Esophagus squamous epithelium (tissue), 5 donors: Measurements from ENCODE around the gene C2CD4D. TPM values are rescaled to one million over a fixed set of nuclear protein-coding genes. Genes with fewer than 3 reads are reported as not detected.
A peak's percentile ranks its signal among the peaks of the same experiment; 100 is the strongest.

ENCODE experiments used
- DNase-seq: peaks from one replicate; lab custom pipeline; 2025; lab: John Stamatoyannopoulos, UW
- H3K27ac ChIP-seq, 4 donors: fragments of 200-600 bp; sonication (generic); one replicate each; pipeline ENCODE4 v1.5.1; 2016 to 2019; ENCODE audit warnings: mild to moderate bottlenecking in 1 of 4
- H3K27me3 ChIP-seq, 4 donors: fragments of 200-600 bp; sonication (generic); 1 replicate in 3 of 4; 2 replicates in 1 of 4; pipeline versions ENCODE4 v1.5.1 to v1.6.0; 2017 to 2021; ENCODE audit warnings: antibody characterized with exemption in 1 of 4
- H3K36me3 ChIP-seq, 3 donors: fragments of 200-600 bp; sonication (generic); one replicate each; pipeline ENCODE4 v1.5.1; 2016 to 2019
- H3K4me1 ChIP-seq, 3 donors: fragments of 200-600 bp; sonication (generic); one replicate each; pipeline ENCODE4 v1.5.1; 2017 to 2019
- H3K4me3 ChIP-seq, 4 donors: fragments of 200-600 bp; sonication (generic); 1 replicate in 3 of 4; 2 replicates in 1 of 4; pipeline ENCODE4 v1.5.1; 2016 to 2019; ENCODE audit warnings: mild to moderate bottlenecking in 2 of 4, moderate library complexity in 1 of 4
- H3K9me3 ChIP-seq, 3 donors: fragments of 200-600 bp; sonication (generic); one replicate each; pipeline ENCODE4 v1.5.1; 2016 to 2019
- CTCF ChIP-seq, 6 experiments: fragments of 450-650 bp in 4 of 6; fragments of 200-600 bp in 2 of 6; sonication (generic) in 2 of 6; IDR thresholded peaks; one replicate each; pipeline ENCODE4 v1.5.1; 2016 to 2019; ENCODE audit warnings: antibody characterized with exemption in 6 of 6, mild to moderate bottlenecking in 4 of 6, moderate library complexity in 4 of 6
- POLR2A ChIP-seq, 4 donors: fragments of 450-650 bp; IDR thresholded peaks; one replicate each; pipeline ENCODE4 v1.6.1; 2017; ENCODE audit warnings: antibody characterized with exemption in 4 of 4, mild to moderate bottlenecking in 4 of 4, moderate library complexity in 3 of 4
- WGBS, 2 donors: methylation state at CpG; one replicate each; pipeline ENCODE4 v1.1.5; 2018; 5-methylcytosine and 5-hydroxymethylcytosine counted together
- intact Hi-C: fragments of 100-400 bp; cut with DNase I; formaldehyde crosslinking; loops from one replicate; pipeline ENCODE4 v1.15.0; 2022
- total RNA-seq, 4 donors: library from RNA; depleted of rRNA; stranded (reverse); fragments of >200 nt; gene quantifications; one replicate each; pipeline ENCODE4 v1.1.0, GENCODE V29; 2016
- donor health status: DM: yes; HTN: yes; CAD: no.

C2CD4D gene
- total RNA-seq, 4 donors from 2014 or later = 0.22 to 0.38 TPM; not detected in 2

DNA sequence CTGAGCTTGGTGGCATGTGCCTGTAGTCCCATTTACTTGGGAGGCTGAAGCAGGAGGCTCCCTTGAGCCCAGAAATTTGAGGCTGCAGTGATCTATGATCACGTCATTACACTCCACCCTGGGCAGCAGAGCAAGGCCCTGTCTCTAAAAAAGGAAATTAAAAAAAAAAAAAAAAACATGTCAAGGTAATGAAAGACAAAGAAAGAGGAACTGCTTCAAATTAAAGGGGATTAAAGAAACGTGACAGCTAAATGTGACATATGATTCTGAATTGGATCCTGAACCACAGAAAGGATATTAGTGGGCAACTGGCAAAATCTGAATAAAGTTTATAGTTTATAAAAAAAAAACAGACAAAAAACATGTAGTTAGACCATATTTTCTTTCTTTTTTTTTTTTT, 3.8 kb upstream of the C2CD4D start:
- Histone ChIP-seq H3K27me3 (peaks cover 0 to 24% (median 0%) of the 10 kb centered on the region in 4 donors), H3K4me3 (no peak overlapping the region), H3K4me1 (peaks cover 12 to 34% (median 20%) of the 10 kb centered on the region in 3 donors), H3K36me3 (no peaks in the 10 kb centered on the region), H3K27ac (no peak overlapping the region), H3K9me3 (no peaks in the 10 kb centered on the region)
- intact Hi-C loops = no loop called here
- TF ChIP-seq POLR2A (IDR thresholded peaks at IDR 0.05) (no peak), CTCF (IDR thresholded peaks at IDR 0.05) (no peak)
- WGBS, 2 donors = 69 to 74% methylated on average over 2 of the region's 2 CpGs
- DNase-seq = no peak

DNA sequence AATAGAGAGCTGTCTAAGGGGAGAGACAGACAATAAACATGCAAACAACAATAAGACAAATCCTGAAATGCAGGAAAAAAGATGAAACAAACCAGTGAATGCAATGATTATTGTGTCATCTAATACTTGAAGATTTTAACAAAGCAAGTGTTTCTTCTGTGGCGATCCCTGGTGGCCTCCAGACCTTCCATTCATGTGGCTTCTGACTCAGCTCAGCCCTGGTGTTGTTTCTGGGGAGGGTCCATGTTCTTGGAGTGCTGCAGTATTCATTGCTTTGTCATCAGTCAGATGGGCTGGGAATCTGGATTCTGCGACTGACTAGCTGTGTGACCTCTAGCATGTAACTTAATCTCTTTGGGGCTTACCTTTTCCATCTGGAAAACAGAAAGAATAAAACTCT, 1.5 kb upstream of the C2CD4D start:
- TF ChIP-seq POLR2A (IDR thresholded peaks at IDR 0.05) (no peak), CTCF (IDR thresholded peaks at IDR 0.05) (no peak)
- Histone ChIP-seq H3K9me3 (no peaks in the 10 kb centered on the region), H3K27me3 (peaks cover 0 to 41% (median 0%) of the 10 kb centered on the region in 4 donors), H3K4me3 (no peak overlapping the region), H3K4me1 (peaks cover 12 to 46% (median 21%) of the 10 kb centered on the region in 3 donors), H3K36me3 (no peaks in the 10 kb centered on the region), H3K27ac (no peak overlapping the region)
- no peak for DNase-seq
- intact Hi-C loops = no loop called here
- WGBS, 2 donors = 85 to 88% methylated on average over 1 to 2 of the region's 2 CpGs

DNA sequence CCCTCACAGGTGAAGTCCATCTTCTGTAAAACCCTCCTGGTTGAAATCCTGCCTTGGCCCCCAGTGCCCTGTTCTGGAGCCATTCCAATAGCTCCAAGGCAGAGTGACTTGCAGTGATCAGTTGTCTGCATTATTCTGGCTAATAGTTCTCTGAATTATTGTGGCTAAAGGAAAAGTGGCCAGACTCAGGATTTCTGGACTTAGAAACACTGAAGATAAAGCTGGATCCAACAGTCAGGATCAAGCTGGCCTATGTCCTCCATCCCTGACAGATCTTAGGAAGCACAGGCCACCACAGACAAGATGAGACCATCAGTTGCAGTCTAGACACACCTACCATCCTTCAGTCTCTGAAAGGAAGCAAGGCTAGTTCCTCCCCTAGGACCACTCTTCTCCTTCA, 801 bp upstream of the C2CD4D start:
- TF ChIP-seq CTCF (IDR thresholded peaks at IDR 0.05) (no peak), POLR2A (IDR thresholded peaks at IDR 0.05) (no peak)
- intact Hi-C loops = no loop called here
- no peaks in the 10 kb centered on the region for H3K9me3 ChIP-seq
- H3K36me3 ChIP-seq = no peaks in the 10 kb centered on the region
- DNase-seq = no peak
- peak overlapping the region; percentile 32 to 69 (median 51) for H3K4me3 ChIP-seq
- H3K4me1 ChIP-seq = peaks cover 12 to 43% (median 21%) of the 10 kb centered on the region in 3 donors
- H3K27ac ChIP-seq = peak overlapping the region; percentile 75 to 88 (median 80)
- peaks cover 0 to 41% (median 0%) of the 10 kb centered on the region in 4 donors for H3K27me3 ChIP-seq

DNA sequence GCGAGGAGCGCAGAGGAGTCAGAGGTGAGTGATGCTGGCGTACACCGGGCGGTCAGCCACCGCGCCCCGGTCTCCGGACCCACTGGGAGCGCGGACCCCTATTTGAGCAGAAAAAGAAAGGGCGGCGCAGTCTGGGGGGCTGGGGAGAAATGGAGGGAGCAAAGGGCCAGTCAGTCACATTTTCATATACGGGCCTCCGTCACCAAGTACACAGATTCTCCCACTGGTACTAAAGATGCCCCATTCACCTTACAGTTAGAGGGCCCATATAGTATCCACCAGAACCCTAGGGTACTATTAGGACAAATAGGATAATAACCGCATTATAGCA, 573 bp downstream of the C2CD4D start:
- peaks cover 0 to 41% (median 0%) of the 10 kb centered on the region in 4 donors for H3K27me3 ChIP-seq
- H3K36me3 ChIP-seq = no peaks in the 10 kb centered on the region
- peak overlapping the region; percentile 32 to 69 (median 51) for H3K4me3 ChIP-seq
- intact Hi-C loops = no loop called here
- no peak for DNase-seq
- 54 to 60% methylated on average over 15 of the region's 16 CpGs for WGBS, 2 donors
- H3K4me1 ChIP-seq = peaks cover 12 to 43% (median 21%) of the 10 kb centered on the region in 3 donors
- peak overlapping the region; percentile 75 to 88 (median 80) for H3K27ac ChIP-seq
- no peak for TF ChIP-seq POLR2A (IDR thresholded peaks at IDR 0.05)
- H3K9me3 ChIP-seq = no peaks in the 10 kb centered on the region

GRCh38 chr1:151838222-151839081, 1.2 kb downstream of the C2CD4D start:
- TF ChIP-seq CTCF (IDR thresholded peaks at IDR 0.05) (no peak), POLR2A (IDR thresholded peaks at IDR 0.05) (no peak)
- no peak for DNase-seq
- no peaks in the 10 kb centered on the region for H3K36me3 ChIP-seq
- H3K4me1 ChIP-seq = peaks cover 12 to 47% (median 21%) of the 10 kb centered on the region in 3 donors
- H3K27me3 ChIP-seq = peaks cover 0 to 41% (median 0%) of the 10 kb centered on the region in 4 donors
- no peaks in the 10 kb centered on the region for H3K9me3 ChIP-seq
- intact Hi-C loops = no loop called here
- peak overlapping the region; percentile 32 to 69 (median 51) for H3K4me3 ChIP-seq
- WGBS, 2 donors = 60% methylated on average over 4 of the region's 117 CpGs; no CpG with 5 or more reads in 1 of the 2 donors
- H3K27ac ChIP-seq = peak overlapping the region in 3 of 4 donors; percentile 68 to 88 (median 76)
